HepG2 (cell line): ENCODE data around the gene ANO9.

Experiments used
- CTCF ChIP-seq: sonication (generic); formaldehyde crosslinking; IDR thresholded peaks from 2 replicates; pipeline ENCODE4 v1.5.0; 2020; ENCODE audit warnings: mild to moderate bottlenecking, missing genetic modification reagents, moderate library complexity
- RBFOX2 ChIP-seq: fragments of 200-400 bp; formaldehyde crosslinking; IDR thresholded peaks from 2 replicates; pipeline ENCODE4 v1.6.1; 2017; ENCODE audit warnings: low read depth, mild to moderate bottlenecking, low read length
- SKIL ChIP-seq: sonication (generic); formaldehyde crosslinking; IDR thresholded peaks from 2 replicates; pipeline ENCODE4 v1.8.0; 2022; ENCODE audit warnings: missing genetic modification reagents, mild to moderate bottlenecking, moderate library complexity, borderline replicate concordance
- ZNF660 ChIP-seq: sonication (generic); formaldehyde crosslinking; IDR thresholded peaks from 2 replicates; pipeline ENCODE4 v1.5.1; 2020; ENCODE audit warnings: mild to moderate bottlenecking, low read depth, missing genetic modification reagents, borderline replicate concordance
- TF ChIP-seq, protein P1 (sequence below): sonication (generic); formaldehyde crosslinking; conservative IDR thresholded peaks from 2 replicates; pipeline ENCODE4 v1.4.0; 2020; ENCODE audit warnings: missing genetic modification reagents

DNA sequence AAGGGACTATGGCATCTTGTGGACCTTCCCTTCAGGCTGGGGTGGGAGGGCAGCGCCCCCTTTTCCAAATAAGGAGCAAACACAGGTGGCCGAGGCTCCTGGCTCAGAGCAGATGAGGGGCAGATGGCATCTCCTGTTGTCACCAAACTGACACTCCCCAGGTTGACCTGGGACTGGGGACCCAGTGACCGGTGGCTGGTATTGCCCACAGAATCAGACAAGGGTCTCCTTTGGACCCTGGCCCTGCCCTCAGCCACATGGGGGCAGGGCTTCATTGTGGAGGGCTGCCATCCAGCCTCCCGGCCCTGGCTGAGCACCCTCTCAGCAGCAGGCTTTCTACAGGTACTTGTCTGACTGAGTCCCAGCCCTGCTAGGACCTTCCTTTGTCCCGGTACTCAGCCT is 26.2 kb downstream of the ANO9 start:
- TF ChIP-seq SKIL: no peak
- TF ChIP-seq, protein P1, sequence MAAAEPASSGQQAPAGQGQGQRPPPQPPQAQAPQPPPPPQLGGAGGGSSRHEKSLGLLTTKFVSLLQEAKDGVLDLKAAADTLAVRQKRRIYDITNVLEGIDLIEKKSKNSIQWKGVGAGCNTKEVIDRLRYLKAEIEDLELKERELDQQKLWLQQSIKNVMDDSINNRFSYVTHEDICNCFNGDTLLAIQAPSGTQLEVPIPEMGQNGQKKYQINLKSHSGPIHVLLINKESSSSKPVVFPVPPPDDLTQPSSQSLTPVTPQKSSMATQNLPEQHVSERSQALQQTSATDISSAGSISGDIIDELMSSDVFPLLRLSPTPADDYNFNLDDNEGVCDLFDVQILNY (CRISPR knock-in tag): no peak
- no peak for TF ChIP-seq ZNF660 (CRISPR knock-in tag)
- TF ChIP-seq CTCF (CRISPR knock-in tag): peak; percentile 38; the same call in 1 of the 2 replicates
- TF ChIP-seq RBFOX2: no peak
